ENCODE data around the gene C6orf163. TPM values are rescaled to one million over a fixed set of nuclear protein-coding genes. Genes with fewer than 3 reads are reported as not detected.
"Not testable (repeated sequence)": the region's sequence is repeated elsewhere in the genome, so short reads cannot be mapped to it uniquely, and the experiment has no call there.

C6orf163 gene
- 1 to 10 TPM; 2.2 to 4.5 (median 3.3) TPM for total RNA-seq

- Histone ChIP-seq H3K36me3 (peaks cover 0 to 6% (median 4%) of the 10 kb centered on the region in 3 donors), H3K27ac (no peak within 1 kb of the TSS), H3K4me1 (no peaks in the 10 kb centered on the region), H3K9me3 (no peaks in the 10 kb centered on the region), H3K27me3 (no peaks in the 10 kb centered on the region), H3K4me3 (no peak within 1 kb of the TSS)
- WGBS, 2 donors: 57 to 61% methylated on average over 2 of the region's 2 CpGs
- DNase-seq (ENCODE audit: low spot score in 2 of 2): no peak
- TF ChIP-seq, protein P1, sequence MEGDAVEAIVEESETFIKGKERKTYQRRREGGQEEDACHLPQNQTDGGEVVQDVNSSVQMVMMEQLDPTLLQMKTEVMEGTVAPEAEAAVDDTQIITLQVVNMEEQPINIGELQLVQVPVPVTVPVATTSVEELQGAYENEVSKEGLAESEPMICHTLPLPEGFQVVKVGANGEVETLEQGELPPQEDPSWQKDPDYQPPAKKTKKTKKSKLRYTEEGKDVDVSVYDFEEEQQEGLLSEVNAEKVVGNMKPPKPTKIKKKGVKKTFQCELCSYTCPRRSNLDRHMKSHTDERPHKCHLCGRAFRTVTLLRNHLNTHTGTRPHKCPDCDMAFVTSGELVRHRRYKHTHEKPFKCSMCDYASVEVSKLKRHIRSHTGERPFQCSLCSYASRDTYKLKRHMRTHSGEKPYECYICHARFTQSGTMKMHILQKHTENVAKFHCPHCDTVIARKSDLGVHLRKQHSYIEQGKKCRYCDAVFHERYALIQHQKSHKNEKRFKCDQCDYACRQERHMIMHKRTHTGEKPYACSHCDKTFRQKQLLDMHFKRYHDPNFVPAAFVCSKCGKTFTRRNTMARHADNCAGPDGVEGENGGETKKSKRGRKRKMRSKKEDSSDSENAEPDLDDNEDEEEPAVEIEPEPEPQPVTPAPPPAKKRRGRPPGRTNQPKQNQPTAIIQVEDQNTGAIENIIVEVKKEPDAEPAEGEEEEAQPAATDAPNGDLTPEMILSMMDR (IDR thresholded peaks at IDR 0.05): no peak
- TF ChIP-seq EP300 (IDR thresholded peaks at IDR 0.05) (no peak), POLR2A (IDR thresholded peaks at IDR 0.05) (no peak)
Measured at GRCh38 chr6:87344731-87345130, at the start of gene C6orf163. TSS of gene C6orf163 (plus strand) at chr6:87344813. CDS start at chr6:87345100, 287 bp downstream.

GRCh38 chr6:87297119-87297518, 47.5 kb upstream of the C6orf163 start:
- Histone ChIP-seq H3K9me3 (peaks cover 0 to 17% (median 0%) of the 10 kb centered on the region in 4 donors), H3K4me3 (no peak overlapping the region), H3K36me3 (no peaks in the 10 kb centered on the region), H3K27me3 (no peaks in the 10 kb centered on the region), H3K27ac (no peak overlapping the region), H3K4me1 (no peaks in the 10 kb centered on the region)
- WGBS, 2 donors: 52 to 73% methylated on average over 1 of the region's 1 CpG
- DNase-seq (ENCODE audit: low spot score in 2 of 2): no peak
- TF ChIP-seq POLR2A (IDR thresholded peaks at IDR 0.05): no peak

DNA sequence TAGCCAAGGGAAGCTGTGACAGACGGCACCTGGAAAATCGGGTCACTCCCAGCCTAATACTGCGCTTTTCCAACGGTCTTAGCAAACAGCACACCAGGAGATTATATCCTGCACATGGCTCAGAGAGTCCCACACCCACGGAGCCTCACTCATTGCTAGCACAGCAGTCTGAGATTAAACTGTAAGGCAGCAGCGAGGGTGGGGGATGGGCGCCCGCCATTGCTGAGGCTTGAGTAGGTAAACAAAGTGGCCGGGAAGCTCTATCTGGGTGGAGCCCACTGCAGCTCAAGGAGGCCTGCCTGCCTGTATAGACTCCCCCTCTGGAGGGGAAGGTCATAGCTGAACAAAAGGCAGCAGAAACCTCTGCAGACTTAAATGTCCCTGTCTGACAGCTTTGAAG, 43.3 kb upstream of the C6orf163 start:
- H3K4me3 ChIP-seq; H3K4me1 ChIP-seq; DNase-seq (ENCODE audit: low spot score in 2 of 2); H3K36me3 ChIP-seq; H3K27me3 ChIP-seq; H3K27ac ChIP-seq: not testable (repeated sequence)
- peaks cover 0 to 30% (median 0%) of the 10 kb centered on the region in 4 donors for H3K9me3 ChIP-seq
- 87 to 93% methylated on average over 9 of the region's 9 CpGs for whole genome bisulfite sequencing, 2 donors

DNA sequence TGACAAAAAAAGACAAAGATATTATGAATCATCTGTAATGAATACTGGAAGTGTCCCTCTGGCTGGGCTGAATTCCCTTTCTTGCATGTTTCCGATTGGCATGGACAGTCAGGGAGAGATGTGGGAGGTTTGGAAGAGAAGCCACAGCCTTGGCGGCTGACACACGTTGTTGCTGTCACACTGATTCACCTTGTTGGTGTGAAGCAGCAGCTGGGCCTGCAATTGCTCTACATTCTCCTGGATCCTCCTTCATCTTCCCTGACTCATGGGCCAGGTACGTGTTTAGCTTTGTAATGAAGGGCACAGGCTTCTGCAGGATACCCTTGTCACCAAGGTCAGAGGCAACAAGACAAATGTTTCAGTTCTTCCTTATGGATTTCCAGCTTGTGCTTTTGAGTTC, 35.6 kb upstream of the C6orf163 start:
- Histone ChIP-seq H3K4me1 (no peaks in the 10 kb centered on the region), H3K36me3 (no peaks in the 10 kb centered on the region), H3K27me3 (no peaks in the 10 kb centered on the region), H3K4me3 (no peak overlapping the region), H3K9me3 (peaks cover 0 to 5% (median 0%) of the 10 kb centered on the region in 4 donors), H3K27ac (no peak overlapping the region)
- 79 to 90% methylated on average over 4 of the region's 4 CpGs for WGBS, 2 donors
- TF ChIP-seq, protein P1 (IDR thresholded peaks at IDR 0.05): no peak
- TF ChIP-seq EP300 (IDR thresholded peaks at IDR 0.05) (no peak), POLR2A (IDR thresholded peaks at IDR 0.05) (no peak)
- no peak for DNase-seq (ENCODE audit: low spot score in 2 of 2)

DNA sequence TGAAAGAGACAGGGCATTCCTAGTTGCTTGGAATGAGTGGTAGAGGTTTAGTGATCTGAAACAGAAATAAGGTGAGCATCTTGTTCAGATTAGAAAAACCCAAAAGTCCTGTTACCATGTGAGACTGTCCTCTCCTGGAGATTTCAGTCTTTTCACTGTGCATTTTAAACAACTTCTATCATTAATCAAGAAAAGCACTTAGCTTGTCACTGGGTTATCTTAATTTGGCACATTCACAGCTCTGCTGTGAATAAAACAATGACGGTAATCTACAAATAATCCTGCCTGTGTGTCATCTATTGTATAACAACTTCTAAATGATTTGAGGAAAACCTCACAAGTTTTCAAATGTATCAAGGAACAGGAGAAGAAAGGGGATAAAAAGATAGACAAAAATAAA, 31.8 kb upstream of the C6orf163 start:
- no peak overlapping the region for H3K4me3 ChIP-seq
- WGBS, 2 donors: 52 to 54% methylated on average over 1 of the region's 1 CpG
- no peaks in the 10 kb centered on the region for H3K9me3 ChIP-seq
- H3K27me3 ChIP-seq: no peaks in the 10 kb centered on the region
- H3K36me3 ChIP-seq: no peaks in the 10 kb centered on the region
- H3K4me1 ChIP-seq: no peaks in the 10 kb centered on the region
- H3K27ac ChIP-seq: no peak overlapping the region
- DNase-seq (ENCODE audit: low spot score in 2 of 2): no peak
- TF ChIP-seq POLR2A (IDR thresholded peaks at IDR 0.05) (no peak), EP300 (IDR thresholded peaks at IDR 0.05) (no peak)
- TF ChIP-seq, protein P1 (IDR thresholded peaks at IDR 0.05): no peak

GRCh38 chr6:87315071-87315470, 29.5 kb upstream of the C6orf163 start:
- no peaks in the 10 kb centered on the region for H3K27me3 ChIP-seq
- no peak overlapping the region for H3K4me3 ChIP-seq
- H3K36me3 ChIP-seq: no peaks in the 10 kb centered on the region
- H3K27ac ChIP-seq: no peak overlapping the region
- H3K9me3 ChIP-seq: no peaks in the 10 kb centered on the region
- WGBS, 2 donors: 85 to 89% methylated on average over 3 of the region's 3 CpGs
- no peak for DNase-seq (ENCODE audit: low spot score in 2 of 2)
- TF ChIP-seq, protein P1 (IDR thresholded peaks at IDR 0.05): no peak
- TF ChIP-seq EP300 (IDR thresholded peaks at IDR 0.05) (no peak), POLR2A (IDR thresholded peaks at IDR 0.05) (no peak)
- no peaks in the 10 kb centered on the region for H3K4me1 ChIP-seq

Data from tibial nerve (tissue), 4 donors.